ENCODE measurements around the gene POLR3K.

The POLR3K gene

GRCh38 chr16:53346-54236 lies at the start of gene POLR3K, which contains the start of gene SNRNP25:
TSS of gene POLR3K (minus strand) at chr16:53608. CDS start at chr16:53586, 22 bp downstream.
TSS of gene SNRNP25 (plus strand) at chr16:53828. CDS start at chr16:54017, 189 bp downstream.
- peak; percentile 100 for DNase-seq

GRCh38 chr16:102060-102855 lies 48.9 kb upstream of the POLR3K start:
- DNase-seq: no peak

DNA sequence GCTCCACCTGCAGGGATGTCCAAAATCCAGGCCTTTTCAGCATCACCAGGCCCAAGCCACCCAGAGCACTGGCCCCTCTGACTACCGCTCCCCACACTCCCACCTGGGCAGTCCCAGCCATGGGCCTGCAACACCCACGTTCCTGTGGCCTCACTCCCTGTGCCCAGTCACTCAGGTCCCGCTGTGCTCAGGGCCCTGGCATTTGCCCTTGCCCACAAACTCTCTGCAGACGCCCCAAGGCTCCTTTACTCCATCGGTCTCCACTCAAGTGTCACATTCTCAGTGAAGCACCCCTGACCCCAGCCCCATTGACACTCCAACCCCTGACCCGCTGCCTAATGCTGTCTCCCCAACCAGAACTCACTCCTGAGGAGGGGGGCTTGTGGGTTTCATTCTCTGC lies 48.2 kb upstream of the POLR3K start:
- no peak for DNase-seq

GRCh38 chr16:100989-101388 lies 47.6 kb upstream of the POLR3K start:
- DNase-seq: no peak

DNA sequence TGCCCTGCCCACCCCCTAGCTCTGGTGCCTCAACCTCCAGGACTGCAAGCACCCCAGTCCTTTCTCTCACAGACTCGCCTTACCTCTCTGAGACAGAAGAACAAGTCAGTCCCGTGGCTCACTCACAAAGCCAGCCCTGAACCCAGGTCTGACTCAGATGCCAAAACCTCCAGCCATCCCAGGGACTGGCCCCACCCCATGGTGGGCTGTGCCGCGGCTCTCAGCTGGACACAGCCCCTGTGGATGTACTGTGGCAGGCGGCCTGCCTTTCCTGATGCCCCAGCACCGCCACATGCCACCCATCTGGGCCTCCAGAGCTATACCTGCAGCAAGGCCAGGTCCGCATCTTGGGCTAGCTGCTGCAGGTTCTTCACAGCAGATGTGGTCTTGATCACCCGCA lies 44.4 kb upstream of the POLR3K start:
- DNase-seq: no peak

DNA sequence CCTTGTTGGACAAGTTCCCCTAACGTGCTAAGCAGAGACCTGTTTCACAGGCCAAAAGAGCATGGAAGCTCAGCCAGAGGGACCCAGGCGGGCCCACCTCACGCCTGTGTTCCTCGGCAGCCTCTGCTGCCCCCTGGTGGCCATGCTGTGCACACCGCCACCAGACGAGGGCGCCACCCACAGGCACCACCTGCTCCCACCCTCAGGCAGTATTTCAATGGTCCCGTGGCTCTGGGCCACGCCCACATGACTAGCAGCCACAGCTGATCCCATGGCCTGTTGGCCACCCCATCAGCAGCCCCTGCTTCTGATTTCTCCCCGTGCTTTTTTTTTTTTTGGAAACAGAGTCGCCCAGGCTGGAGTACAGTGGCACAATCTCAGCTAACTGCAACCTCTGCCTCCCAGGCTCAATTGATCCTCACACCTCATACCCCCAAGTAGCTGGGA lies 43.5 kb upstream of the POLR3K start:
- DNase-seq: peak; percentile 86

GRCh38 chr16:94918-95265 lies 41.5 kb upstream of the POLR3K start:
- DNase-seq: no peak

- DNase-seq: no peak
These were observed 39.3 kb upstream of the POLR3K start for GRCh38 chr16:92431-93339.

DNA sequence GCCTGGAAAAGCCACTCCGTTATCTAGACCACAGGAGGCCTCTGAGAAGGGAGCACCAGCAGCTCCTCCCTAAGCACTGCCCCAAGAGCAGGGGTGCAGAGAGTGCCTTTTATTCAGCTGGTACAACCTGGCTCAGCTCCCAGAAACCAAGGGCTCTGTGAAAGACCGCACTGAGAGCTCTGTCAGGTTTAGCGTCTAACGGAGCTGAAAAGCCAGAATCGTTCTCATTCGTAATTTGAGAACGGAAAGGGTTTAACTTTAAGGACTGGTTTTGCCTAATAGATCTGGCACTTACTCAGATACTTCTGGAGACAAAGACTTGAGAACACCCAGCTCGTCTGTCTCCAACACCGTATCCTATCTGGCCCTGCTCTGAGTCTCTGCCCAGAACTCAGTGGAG lies 38.1 kb upstream of the POLR3K start:
- no peak for DNase-seq

- no peak for DNase-seq
These were observed 36.2 kb upstream of the POLR3K start for GRCh38 chr16:89391-90302.

DNA sequence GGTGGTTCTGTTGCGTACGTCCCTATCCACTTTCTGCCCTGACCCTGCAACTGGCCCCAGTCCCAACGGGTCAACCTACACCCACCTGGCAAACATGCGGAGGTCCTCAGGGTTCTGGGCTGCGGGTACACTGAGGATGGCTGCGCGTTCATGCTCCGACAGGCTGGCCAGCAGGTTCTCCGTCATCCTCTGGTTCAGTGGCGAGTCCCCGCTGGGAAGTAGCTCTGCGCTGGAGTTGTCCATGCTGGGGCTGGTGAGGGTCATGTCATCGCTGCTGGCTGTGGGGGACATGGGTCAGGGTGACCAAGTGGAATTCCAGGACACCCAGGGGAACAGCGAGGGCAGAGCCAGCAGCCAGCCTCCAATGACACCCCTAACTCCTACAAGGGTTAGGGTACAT lies 35.2 kb upstream of the POLR3K start:
- no peak for DNase-seq

GRCh38 chr16:86483-86952 lies 33.1 kb upstream of the POLR3K start:
- no peak for DNase-seq

DNA sequence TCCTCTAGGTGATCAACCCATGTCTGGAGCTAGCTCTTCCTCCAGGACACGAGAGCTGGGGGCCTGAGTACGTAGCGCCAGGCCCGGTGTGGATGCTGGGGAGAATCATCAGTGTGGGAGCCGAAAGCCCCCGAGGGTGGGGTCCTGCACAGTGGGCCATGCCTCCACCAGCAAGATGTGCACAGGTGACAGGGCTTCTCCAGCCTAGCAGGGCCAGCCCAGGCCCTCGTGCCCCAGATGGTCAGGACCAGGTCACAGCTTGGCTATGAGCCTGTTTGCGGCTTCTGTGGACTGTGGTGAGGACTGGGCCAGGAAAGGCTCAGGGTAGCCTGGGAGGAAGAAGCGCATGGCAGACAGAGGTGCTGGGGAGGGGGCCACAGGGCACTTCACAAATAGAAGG lies 32.5 kb upstream of the POLR3K start:
- DNase-seq: peak; percentile 19

DNA sequence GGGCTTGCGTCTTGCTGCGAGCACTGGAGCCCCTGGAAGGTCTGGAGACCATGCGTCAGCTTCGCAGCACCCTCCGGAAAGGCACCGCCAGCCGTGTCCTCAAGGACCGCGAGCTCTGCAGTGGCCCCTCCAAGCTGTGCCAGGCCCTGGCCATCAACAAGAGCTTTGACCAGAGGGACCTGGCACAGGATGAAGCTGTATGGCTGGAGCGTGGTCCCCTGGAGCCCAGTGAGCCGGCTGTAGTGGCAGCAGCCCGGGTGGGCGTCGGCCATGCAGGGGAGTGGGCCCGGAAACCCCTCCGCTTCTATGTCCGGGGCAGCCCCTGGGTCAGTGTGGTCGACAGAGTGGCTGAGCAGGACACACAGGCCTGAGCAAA lies 32.0 kb upstream of the POLR3K start:
- no peak for DNase-seq

DNA sequence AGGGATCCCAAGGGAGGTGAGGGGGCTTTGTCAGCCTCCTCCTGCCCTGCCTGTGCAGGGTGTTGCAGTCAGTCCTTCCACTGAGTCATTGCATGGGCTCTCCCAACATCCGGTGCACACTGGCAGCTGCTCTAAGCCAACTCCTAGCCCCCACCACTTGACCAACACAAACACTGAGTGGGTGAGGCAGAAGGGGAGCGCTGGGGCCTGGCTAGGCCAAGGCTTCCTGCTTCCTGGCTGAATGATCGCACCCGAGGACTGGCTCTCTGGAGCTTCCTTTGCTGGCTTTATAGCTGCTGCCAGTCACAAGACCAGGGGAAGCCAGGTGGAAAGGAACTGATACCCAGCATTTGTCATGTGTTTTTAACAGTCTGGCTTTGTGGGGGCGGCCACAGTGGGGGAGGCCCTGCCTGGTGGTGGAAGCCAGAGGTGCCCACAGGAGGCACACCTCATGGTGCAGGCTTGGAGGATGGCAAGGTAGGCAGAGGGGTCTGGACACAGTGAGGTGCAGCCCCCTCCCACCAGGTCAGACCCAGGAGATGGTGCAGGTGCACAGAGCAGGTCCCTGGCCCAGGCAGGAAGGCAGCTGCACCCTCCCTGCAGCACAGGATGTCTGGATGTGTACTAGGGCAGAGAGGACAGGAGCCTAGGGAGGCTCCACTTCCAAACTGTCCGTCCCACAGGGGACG lies 31.5 kb upstream of the POLR3K start:
- peak; percentile 73 for DNase-seq

- DNase-seq: no peak
These were observed 30.6 kb upstream of the POLR3K start for GRCh38 chr16:83781-84615.

GRCh38 chr16:83060-83603 lies 29.7 kb upstream of the POLR3K start:
- no peak for DNase-seq

- no peak for DNase-seq
These were observed 26.0 kb upstream of the POLR3K start for GRCh38 chr16:79151-80054.
